Cardiac muscle cell (in vitro differentiated cells and primary cell): ENCODE measurements around the gene CPSF3. TPM values are rescaled to one million over a fixed set of nuclear protein-coding genes. Genes with fewer than 3 reads are reported as not detected.

ENCODE experiments used
- DNase-seq, 2 donors: peaks; one replicate each; pipeline versions ENCODE4 v3.0.0 to v3.0.0-alpha.2; 2010 to 2017; ENCODE audit warnings: low read depth in 1 of 2, low spot score in 1 of 2
- H3K27ac ChIP-seq: fragments of 200-600 bp; sonication (generic); 2 replicates; pipeline ENCODE4 v1.5.1; 2016
- H3K27me3 ChIP-seq: fragments of 200-600 bp; sonication (generic); 2 replicates; pipeline ENCODE4 v1.6.0; 2016; ENCODE audit warnings: control low read depth
- H3K36me3 ChIP-seq: fragments of 200-600 bp; sonication (generic); 2 replicates; pipeline ENCODE4 v1.5.1; 2016; ENCODE audit warnings: control low read depth
- H3K4me1 ChIP-seq: fragments of 200-600 bp; sonication (generic); 2 replicates; pipeline ENCODE4 v1.8.1; 2017; ENCODE audit warnings: low read depth, mild to moderate bottlenecking, mixed run types
- H3K4me3 ChIP-seq: fragments of 200-600 bp; sonication (generic); 2 replicates; pipeline ENCODE4 v1.5.1; 2016; ENCODE audit warnings: mild to moderate bottlenecking
- H3K9me3 ChIP-seq: fragments of 200-600 bp; sonication (generic); 2 replicates; pipeline ENCODE4 v1.5.1; 2017; ENCODE audit warnings: low read depth, mild to moderate bottlenecking, control low read depth
- CTCF ChIP-seq: IDR thresholded peaks from 2 replicates; pipeline ENCODE4 v1.5.1; 2012; ENCODE audit warnings: low read depth, mild to moderate bottlenecking, low read length
- polyA plus RNA-seq: library from polyadenylated mRNA; unstranded; fragments of >200 nt; fragmentation: Nextera tagmentation; extraction: Ambion mirVana; gene quantifications from 2 replicates; pipeline ENCODE4 v1.2.1, GENCODE V29; 2016
- total RNA-seq: library from RNA; depleted of rRNA; stranded (reverse); fragments of >200 nt; gene quantifications from 2 replicates; pipeline ENCODE4 v1.2.3, GENCODE V29; 2016

The CPSF3 gene
- total and polyA plus RNA-seq, 2 experiments from 2014 or later, result 57.4 to 57.5 TPM

GRCh38 chr2:9410108-9410507 lies 13.3 kb upstream of the CPSF3 start:
- TF ChIP-seq CTCF, result no peak
- Histone ChIP-seq H3K36me3 (peaks cover 6% of the 10 kb centered on the region), H3K27ac (no peak overlapping the region), H3K4me3 (no peak overlapping the region), H3K4me1 (no peaks in the 10 kb centered on the region), H3K9me3 (no peaks in the 10 kb centered on the region), H3K27me3 (no peaks in the 10 kb centered on the region)
- DNase-seq, result no peak

- no peak for DNase-seq
- Histone ChIP-seq H3K9me3 (no peaks in the 10 kb centered on the region), H3K27me3 (no peaks in the 10 kb centered on the region), H3K4me3 (no peak overlapping the region), H3K36me3 (no peaks in the 10 kb centered on the region), H3K27ac (no peak overlapping the region), H3K4me1 (no peaks in the 10 kb centered on the region)
- no peak for TF ChIP-seq CTCF
Measured at GRCh38 chr2:9412781-9413180, 10.7 kb upstream of the CPSF3 start.

GRCh38 chr2:9415516-9416169 lies 7.8 kb upstream of the CPSF3 start:
- Histone ChIP-seq H3K36me3 (no peaks in the 10 kb centered on the region), H3K9me3 (no peaks in the 10 kb centered on the region), H3K4me1 (peaks cover 8% of the 10 kb centered on the region), H3K4me3 (no peak overlapping the region), H3K27me3 (no peaks in the 10 kb centered on the region), H3K27ac (no peak overlapping the region)
- DNase-seq, result no peak
- TF ChIP-seq CTCF, result no peak

GRCh38 chr2:9416267-9416961 lies 7.0 kb upstream of the CPSF3 start:
- Histone ChIP-seq H3K27me3 (no peaks in the 10 kb centered on the region), H3K36me3 (no peaks in the 10 kb centered on the region), H3K9me3 (no peaks in the 10 kb centered on the region), H3K27ac (no peak overlapping the region), H3K4me1 (peaks cover 9% of the 10 kb centered on the region), H3K4me3 (no peak overlapping the region)
- DNase-seq, result no peak
- no peak for TF ChIP-seq CTCF

- Histone ChIP-seq H3K4me1 (peaks cover 9% of the 10 kb centered on the region), H3K27ac (no peak overlapping the region)
Measured at GRCh38 chr2:9416962-9417316, 6.5 kb upstream of the CPSF3 start.

More at GRCh38 chr2:9416962-9417316, 6.5 kb upstream of the CPSF3 start:
- Histone ChIP-seq H3K9me3 (no peaks in the 10 kb centered on the region), H3K36me3 (no peaks in the 10 kb centered on the region), H3K4me3 (no peak overlapping the region), H3K27me3 (no peaks in the 10 kb centered on the region)
- no peak for DNase-seq
- no peak for TF ChIP-seq CTCF
